Chondrocyte (in vitro differentiated cells): ENCODE results near the gene GFRA1. TPM values are rescaled to one million over a fixed set of nuclear protein-coding genes. Genes with fewer than 3 reads are reported as not detected.

ENCODE experiments used
- DNase-seq: peaks from one replicate; pipeline ENCODE4 v3.0.0; 2021; ENCODE audit warnings: mixed read lengths, low spot score
- H3K27ac Mint-ChIP-seq: one replicate; pipeline ENCODE4 v1.8.0; 2021; ENCODE audit warnings: mild to moderate bottlenecking, moderate library complexity, mixed read lengths; ENCODE audit not compliant: unreplicated experiment
- H3K27me3 Mint-ChIP-seq: 2 replicates; pipeline ENCODE4 v1.8.0; 2021; ENCODE audit warnings: low read depth, mixed read lengths
- H3K36me3 Mint-ChIP-seq: 2 replicates; pipeline ENCODE4 v1.8.0; 2021; ENCODE audit warnings: low read depth, mixed read lengths
- H3K4me1 Mint-ChIP-seq: 2 replicates; pipeline ENCODE4 v1.8.0; 2021; ENCODE audit warnings: low read depth, mild to moderate bottlenecking, mixed read lengths
- H3K4me3 Mint-ChIP-seq: one replicate; pipeline ENCODE4 v1.8.0; 2021; ENCODE audit warnings: mild to moderate bottlenecking, moderate library complexity, mixed read lengths; ENCODE audit not compliant: unreplicated experiment
- H3K9me3 Mint-ChIP-seq: 2 replicates; pipeline ENCODE4 v1.8.0; 2021; ENCODE audit warnings: low read depth, mixed read lengths
- CTCF ChIP-seq: fragments of 200-600 bp; sonication (generic); IDR thresholded peaks from 2 replicates; pipeline ENCODE4 v1.5.0; 2021; ENCODE audit warnings: antibody characterized with exemption, mild to moderate bottlenecking, moderate library complexity
- total RNA-seq: library from RNA; stranded (reverse); gene quantifications from 3 replicates; pipeline ENCODE4 v1.2.1, GENCODE V29; 2021

Gene GFRA1
- total RNA-seq, 1 donor from 2014 or later: 79.7 TPM

- no peak for TF ChIP-seq CTCF
- Mint-ChIP-seq H3K4me1 (no peaks in the 10 kb centered on the region), H3K9me3 (peaks cover 9% of the 10 kb centered on the region), H3K27me3 (no peaks in the 10 kb centered on the region), H3K27ac (no peak overlapping the region), H3K4me3 (no peak overlapping the region), H3K36me3 (peaks cover 5% of the 10 kb centered on the region)
- DNase-seq: no peak
These were observed 78.9 kb downstream of the GFRA1 start for GRCh38 chr10:116194061-116194460.

GRCh38 chr10:116190883-116191282 is 82.1 kb downstream of the GFRA1 start:
- H3K36me3 Mint-ChIP-seq: peaks cover 3% of the 10 kb centered on the region
- no peak for TF ChIP-seq CTCF

DNA sequence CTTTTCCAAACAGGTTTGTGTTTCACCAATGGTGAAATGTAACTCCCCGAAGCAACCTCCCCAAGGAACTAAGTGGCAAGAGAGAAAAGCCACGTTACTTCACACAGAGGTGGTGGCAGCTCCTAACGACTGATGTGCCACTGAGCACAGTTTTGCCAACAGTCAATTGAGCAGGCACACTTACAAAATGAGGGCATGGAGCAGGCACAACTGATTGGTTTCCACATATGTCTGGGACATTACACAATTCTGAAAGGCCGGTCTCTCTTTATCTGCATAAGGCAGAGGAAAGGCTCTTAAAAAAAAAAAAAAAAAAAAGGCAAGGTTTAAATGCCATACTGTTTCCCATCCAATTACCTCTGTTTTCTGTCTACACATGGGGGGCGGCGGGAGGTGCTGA is 86.7 kb downstream of the GFRA1 start:
- no peak for DNase-seq
- no peaks in the 10 kb centered on the region for H3K27me3 Mint-ChIP-seq
- no peak overlapping the region for H3K27ac Mint-ChIP-seq
- H3K4me3 Mint-ChIP-seq: no peak overlapping the region
- H3K9me3 Mint-ChIP-seq: no peaks in the 10 kb centered on the region
- peaks cover 7% of the 10 kb centered on the region for H3K4me1 Mint-ChIP-seq
- peaks cover 1% of the 10 kb centered on the region for H3K36me3 Mint-ChIP-seq
- no peak for TF ChIP-seq CTCF

More at GRCh38 chr10:116190883-116191282, 82.1 kb downstream of the GFRA1 start:
- Mint-ChIP-seq H3K4me1 (no peaks in the 10 kb centered on the region), H3K9me3 (peaks cover 9% of the 10 kb centered on the region), H3K27ac (no peak overlapping the region), H3K27me3 (no peaks in the 10 kb centered on the region), H3K4me3 (no peak overlapping the region)
- no peak for DNase-seq

GRCh38 chr10:116185199-116185867 is 87.7 kb downstream of the GFRA1 start:
- Mint-ChIP-seq H3K9me3 (no peaks in the 10 kb centered on the region), H3K4me1 (peaks cover 7% of the 10 kb centered on the region), H3K27me3 (no peaks in the 10 kb centered on the region), H3K4me3 (no peak overlapping the region), H3K36me3 (peaks cover 1% of the 10 kb centered on the region), H3K27ac (no peak overlapping the region)
- no peak for TF ChIP-seq CTCF
- DNase-seq: no peak

DNA sequence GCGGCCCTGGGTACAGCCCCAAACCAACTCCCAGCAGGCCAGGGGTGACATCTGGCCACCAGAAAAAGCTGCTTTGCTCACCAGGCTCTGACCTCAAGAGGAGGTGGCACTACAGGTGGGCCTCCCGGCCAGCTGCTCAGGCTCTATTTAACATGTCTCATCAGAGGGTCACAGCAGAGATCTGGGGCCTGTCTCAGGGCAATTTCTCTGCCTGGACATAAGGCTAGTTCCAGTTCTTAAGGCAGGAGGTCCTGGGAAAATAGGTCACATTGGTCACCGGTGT is 88.6 kb downstream of the GFRA1 start:
- no peaks in the 10 kb centered on the region for H3K9me3 Mint-ChIP-seq
- TF ChIP-seq CTCF: no peak
- H3K36me3 Mint-ChIP-seq: peaks cover 1% of the 10 kb centered on the region
- peaks cover 7% of the 10 kb centered on the region for H3K4me1 Mint-ChIP-seq
- no peaks in the 10 kb centered on the region for H3K27me3 Mint-ChIP-seq
- DNase-seq: no peak
- no peak overlapping the region for H3K4me3 Mint-ChIP-seq
- H3K27ac Mint-ChIP-seq: no peak overlapping the region
